ENCODE measurements around the gene ALPL. TPM values are rescaled to one million over a fixed set of nuclear protein-coding genes. Genes with fewer than 3 reads are reported as not detected.

Gene ALPL
- total RNA-seq, 1 experiment from 2014 or later: 84.8 TPM

GRCh38 chr1:21496063-21496462 lies 13.2 kb upstream of the ALPL start:
- H3K4me3 Mint-ChIP-seq: no peak overlapping the region
- H4K8ac ChIP-seq (replicated peaks; ENCODE audit: insufficient read length, low read depth, low read length): no peak overlapping the region
- H3K56ac ChIP-seq (ENCODE audit: insufficient read length, low read depth, low read length): no peak overlapping the region

More at GRCh38 chr1:21496063-21496462, 13.2 kb upstream of the ALPL start:
- Histone ChIP-seq H2BK120ac (ENCODE audit: low read depth, low read length, poor library complexity, severe bottlenecking) (no peak overlapping the region), H2BK15ac (ENCODE audit: low read depth, low read length) (no peak overlapping the region), H3K23ac (ENCODE audit: insufficient read length, low read depth, low read length) (no peak overlapping the region), H4K5ac (ENCODE audit: insufficient read length, low read depth, low read length) (no peak overlapping the region), H3K18ac (ENCODE audit: insufficient read length, low read depth, low read length) (no peak overlapping the region), H3K9ac (ENCODE audit: extremely low read depth, insufficient read length, low read length) (no peak overlapping the region), H2BK5ac (ENCODE audit: insufficient read length, low read length) (no peak overlapping the region), H2BK20ac (ENCODE audit: low read depth, low read length, poor library complexity, severe bottlenecking) (no peak overlapping the region), H2AFZ (ENCODE audit: low read length) (no peak overlapping the region), H3K9me3 (ENCODE audit: control insufficient read depth, low read depth, low read length) (no peaks in the 10 kb centered on the region), H3K4me1 (ENCODE audit: insufficient read depth, low read length) (peaks cover 2% of the 10 kb centered on the region; the same call in 1 of the 2 replicates), H3K79me1 (ENCODE audit: insufficient read depth, low read depth, low read length, poor library complexity, severe bottlenecking) (no peaks in the 10 kb centered on the region), H3K27me3 (ENCODE audit: insufficient read depth, low read length) (peaks cover 2% of the 10 kb centered on the region; the same call in 1 of the 2 replicates), H4K91ac (ENCODE audit: insufficient read length, low read depth, low read length) (no peak overlapping the region), H3K14ac (ENCODE audit: insufficient read depth, low read length) (no peak overlapping the region), H3K27ac (ENCODE audit: insufficient read length, low read depth, low read length) (no peak overlapping the region), H3K79me2 (ENCODE audit: insufficient read depth, low read length) (no peaks in the 10 kb centered on the region), H3T11ph (ENCODE audit: low read length) (no peak overlapping the region), H2BK12ac (ENCODE audit: insufficient read length, low read depth, low read length) (no peak overlapping the region), H3K23me2 (ENCODE audit: insufficient read length, low read depth, low read length, poor library complexity, severe bottlenecking) (no peaks in the 10 kb centered on the region), H2AK5ac (ENCODE audit: insufficient read length, low read length) (no peak overlapping the region), H3K4me2 (ENCODE audit: insufficient read depth, insufficient read length, low read length) (no peak overlapping the region), H3K4ac (ENCODE audit: low read depth, low read length) (no peak overlapping the region), H4K20me1 (ENCODE audit: control insufficient read depth, insufficient read depth, insufficient read length) (no peaks in the 10 kb centered on the region)
- no CpG with 5 or more reads among the region's 1 CpG for WGBS (ENCODE audit: extremely low coverage, insufficient read length, low lambda C conversion rate)
- Mint-ChIP-seq H3K27me3 (ENCODE audit: low read depth) (peaks cover 22% of the 10 kb centered on the region), H3K36me3 (ENCODE audit: insufficient read depth in 1 of 3, low read depth in 3 of 3) (no peaks in the 10 kb centered on the region), H3K9me3 (peaks cover 2 to 10% of the 10 kb centered on the region in 2 experiments; a peak in 2 of 5 replicates), H3K27ac (no peak overlapping the region), H3K4me1 (peaks cover 16 to 32% of the 10 kb centered on the region in 2 experiments)
- DNase-seq: no peak
- no peak for TF ChIP-seq CTCF (conservative IDR thresholded peaks at IDR 0.05)
